ENCODE measurements around the gene PEX11G.

Gene PEX11G

GRCh38 chr19:7522072-7522922, 33.5 kb upstream of the PEX11G start, which contains the start of gene MCOLN1:
Gene MCOLN1 (plus strand): TSS chr19:7522624. CDS start chr19:7522751, 127 bp downstream.
- peak; percentile 99 for DNase-seq (ENCODE audit: extremely low read depth in 1 of 2, low read depth in 1 of 2)

GRCh38 chr19:7521551-7522071, 32.8 kb upstream of the PEX11G start:
- no peak for DNase-seq (ENCODE audit: extremely low read depth in 1 of 2, low read depth in 1 of 2)

GRCh38 chr19:7520131-7521051, 31.6 kb upstream of the PEX11G start:
- DNase-seq (ENCODE audit: extremely low read depth in 1 of 2, low read depth in 1 of 2) = no peak

GRCh38 chr19:7519361-7520130, 30.7 kb upstream of the PEX11G start:
- no peak for DNase-seq (ENCODE audit: extremely low read depth in 1 of 2, low read depth in 1 of 2)

- no peak for DNase-seq (ENCODE audit: extremely low read depth in 1 of 2, low read depth in 1 of 2)
These were observed 28.0 kb upstream of the PEX11G start for GRCh38 chr19:7516878-7517277.

- no peak for DNase-seq (ENCODE audit: extremely low read depth in 1 of 2, low read depth in 1 of 2)
These were observed 27.5 kb upstream of the PEX11G start for GRCh38 chr19:7516333-7516732.

- DNase-seq (ENCODE audit: extremely low read depth in 1 of 2, low read depth in 1 of 2) = peak in 1 of 2 donors; percentile 27
These were observed 26.9 kb upstream of the PEX11G start, which contains the start of gene ZNF358 for GRCh38 chr19:7515645-7516151. Gene ZNF358 (plus strand): TSS chr19:7516103. CDS start chr19:7519243, 3,140 bp downstream.

- no peak for DNase-seq (ENCODE audit: extremely low read depth in 1 of 2, low read depth in 1 of 2)
These were observed 26.3 kb upstream of the PEX11G start for GRCh38 chr19:7515110-7515644.

GRCh38 chr19:7513809-7514642, 25.2 kb upstream of the PEX11G start:
- no peak for DNase-seq (ENCODE audit: extremely low read depth in 1 of 2, low read depth in 1 of 2)

GRCh38 chr19:7512400-7512851, 23.6 kb upstream of the PEX11G start:
- DNase-seq (ENCODE audit: extremely low read depth in 1 of 2, low read depth in 1 of 2) = no peak

- no peak for DNase-seq (ENCODE audit: extremely low read depth in 1 of 2, low read depth in 1 of 2)
These were observed 20.8 kb upstream of the PEX11G start for GRCh38 chr19:7509625-7510024.

GRCh38 chr19:7507884-7508283, 19.0 kb upstream of the PEX11G start:
- peak in 1 of 2 donors; percentile 26 for DNase-seq (ENCODE audit: extremely low read depth in 1 of 2, low read depth in 1 of 2)

- peak in 1 of 2 donors; percentile 65 for DNase-seq (ENCODE audit: extremely low read depth in 1 of 2, low read depth in 1 of 2)
These were observed 17.8 kb upstream of the PEX11G start for GRCh38 chr19:7506385-7507328.

- DNase-seq (ENCODE audit: extremely low read depth in 1 of 2, low read depth in 1 of 2) = no peak
These were observed 17.0 kb upstream of the PEX11G start for GRCh38 chr19:7505682-7506384.

- no peak for DNase-seq (ENCODE audit: extremely low read depth in 1 of 2, low read depth in 1 of 2)
These were observed 16.4 kb upstream of the PEX11G start for GRCh38 chr19:7505288-7505681.

- DNase-seq (ENCODE audit: extremely low read depth in 1 of 2, low read depth in 1 of 2) = no peak
These were observed 15.8 kb upstream of the PEX11G start for GRCh38 chr19:7504684-7505083.

GRCh38 chr19:7502552-7502951, 13.7 kb upstream of the PEX11G start:
- no peak for DNase-seq (ENCODE audit: extremely low read depth in 1 of 2, low read depth in 1 of 2)
